GM12878 (cell line): ENCODE data around the gene COL4A3. TPM values are rescaled to one million over a fixed set of nuclear protein-coding genes. Genes with fewer than 3 reads are reported as not detected.
A peak's percentile ranks its signal among the peaks of the same experiment; 100 is the strongest.

Experiments used
- ATAC-seq: fragments of 200-7000 bp; cut with Tn5 transposase; 3 replicates; pipeline ENCODE4 v1.9.1; 2020; ENCODE audit warnings: mild to moderate bottlenecking, moderate library complexity
- BruUV-seq: library from RNA; stranded (reverse); fragments of 400-500 nt; replicated peaks from 2 replicates; lab custom pipeline; 2021; lab: Mats Ljungman, UMichigan
- CTCF ChIA-PET: fragments of 300-600 bp; sonication (Branson Sonifier 250); formaldehyde crosslinking; extraction: SDS; loops from one replicate; lab custom pipeline; 2021; ENCODE audit warnings: inconsistent platforms; lab: Yijun Ruan, JAX
- POLR2A ChIA-PET: fragments of 350-600 bp; formaldehyde crosslinking; extraction: SDS; loops from one replicate; lab custom pipeline; 2021; ENCODE audit warnings: inconsistent platforms; lab: Charles Lee
- RAD21 ChIA-PET: fragments of 300-600 bp; sonication (Branson Sonifier 250); formaldehyde crosslinking; loops from one replicate; lab custom pipeline; 2023; ENCODE audit warnings: antibody characterized with exemption; ENCODE audit not compliant: unreplicated experiment; lab: Charles Lee
- SMC1A ChIA-PET: fragments of 300-600 bp; sonication (Branson Sonifier 250); formaldehyde crosslinking; loops from one replicate; lab custom pipeline; 2023; ENCODE audit not compliant: unreplicated experiment, uncharacterized antibody; lab: Charles Lee
- DNase-seq: peaks from one replicate; pipeline ENCODE4 v3.0.0-alpha.2; 2011; ENCODE audit warnings: low read depth, low spot score
- FAIRE-seq: peaks from 3 replicates; lab custom pipeline; 2011; peaks lifted over from hg19 to GRCh38; lab: Jason Lieb, UNC
- H2AFZ ChIP-seq: 2 replicates; pipeline ENCODE4 v1.6.0; 2011; ENCODE audit warnings: low read depth, low read length, control low read depth; ENCODE audit not compliant: control insufficient read depth
- H3K27ac ChIP-seq: 2 replicates; pipeline ENCODE4 v1.5.1; 2011; ENCODE audit warnings: control low read depth; ENCODE audit not compliant: control insufficient read depth, insufficient read depth
- H3K27me3 ChIP-seq, 2 experiments: replicated peaks in 1 of 2; 2 replicates each; pipeline versions ENCODE4 v1.6.0 to v1.6.1; 2011; ENCODE audit warnings: low read length in 1 of 2; ENCODE audit not compliant: control insufficient read depth in 2 of 2, insufficient read depth in 2 of 2
- H3K36me3 ChIP-seq, 2 experiments: 2 replicates each; pipeline ENCODE4 v1.5.1; 2011; ENCODE audit warnings: low read length in 1 of 2; ENCODE audit not compliant: control insufficient read depth in 2 of 2, insufficient read depth in 2 of 2
- H3K4me1 ChIP-seq: 2 replicates; pipeline ENCODE4 v1.6.1; 2011; ENCODE audit warnings: mild to moderate bottlenecking, low read length, moderate library complexity, mixed read lengths; ENCODE audit not compliant: control insufficient read depth, insufficient read depth
- H3K4me2 ChIP-seq: 2 replicates; pipeline ENCODE4 v1.6.0; 2011; ENCODE audit warnings: control low read depth; ENCODE audit not compliant: control insufficient read depth, insufficient read depth
- H3K4me3 ChIP-seq: fragments of 200-600 bp; sonication (generic); 2 replicates; pipeline ENCODE4 v1.5.1; 2016
- H3K79me2 ChIP-seq: 2 replicates; pipeline ENCODE4 v1.6.0; 2011; ENCODE audit warnings: low read length; ENCODE audit not compliant: control insufficient read depth, insufficient read depth
- H3K9ac ChIP-seq: 2 replicates; pipeline ENCODE4 v1.8.0; 2011; ENCODE audit warnings: low read length, control low read depth, mixed read lengths; ENCODE audit not compliant: control insufficient read depth, insufficient read depth
- H3K9me3 ChIP-seq: replicated peaks from 3 replicates; pipeline ENCODE4 v1.5.1; 2011; ENCODE audit warnings: mild to moderate bottlenecking, low read length; ENCODE audit not compliant: control insufficient read depth, insufficient read depth
- H4K20me1 ChIP-seq: 2 replicates; pipeline ENCODE4 v1.6.0; 2011; ENCODE audit not compliant: control insufficient read depth, insufficient read depth
- BCLAF1 ChIP-seq: fragments of 450-650 bp; IDR thresholded peaks from 2 replicates; pipeline ENCODE4 v1.6.1; 2017; ENCODE audit warnings: antibody characterized with exemption, mild to moderate bottlenecking, moderate library complexity
- BMI1 ChIP-seq: fragments of 450-650 bp; IDR thresholded peaks from 2 replicates; pipeline ENCODE4 v1.6.1; 2016; ENCODE audit warnings: mild to moderate bottlenecking, moderate library complexity, borderline replicate concordance
- CBFB ChIP-seq: IDR thresholded peaks from 2 replicates; pipeline ENCODE4 v1.6.1; 2016; ENCODE audit warnings: antibody characterized with exemption, low read depth
- FOXK2 ChIP-seq: fragments of 450-650 bp; IDR thresholded peaks from 2 replicates; pipeline ENCODE4 v1.6.1; 2017; ENCODE audit warnings: mild to moderate bottlenecking, moderate library complexity
- KLF5 ChIP-seq: fragments of 450-650 bp; IDR thresholded peaks from 2 replicates; pipeline ENCODE4 v1.6.1; 2014; ENCODE audit warnings: mild to moderate bottlenecking; ENCODE audit not compliant: partially characterized antibody
- MTA2 ChIP-seq: fragments of 450-650 bp; IDR thresholded peaks from 2 replicates; pipeline ENCODE4 v1.6.1; 2016; ENCODE audit warnings: low read depth, mild to moderate bottlenecking, moderate library complexity
- RELB ChIP-seq: fragments of 450-650 bp; IDR thresholded peaks from 2 replicates; pipeline ENCODE4 v1.6.1; 2017; ENCODE audit warnings: low read depth, mild to moderate bottlenecking, moderate library complexity
- SMAD1 ChIP-seq: fragments of 450-650 bp; IDR thresholded peaks from 2 replicates; pipeline ENCODE4 v1.6.1; 2018; ENCODE audit warnings: mild to moderate bottlenecking, low read depth; ENCODE audit not compliant: partially characterized antibody
- SPI1 ChIP-seq: IDR thresholded peaks from 2 replicates; pipeline ENCODE4 v1.6.1; 2011; ENCODE audit warnings: low read depth, mild to moderate bottlenecking, low read length, moderate library complexity, borderline replicate concordance; ENCODE audit not compliant: insufficient read depth
- ZNF622 ChIP-seq: fragments of 450-650 bp; IDR thresholded peaks from 2 replicates; pipeline ENCODE4 v1.6.1; 2017; ENCODE audit warnings: mild to moderate bottlenecking, inconsistent platforms
- WGBS: methylation state at CpG from one replicate; pipeline ENCODE4 v1.1.6; 2016; ENCODE audit warnings: low lambda C conversion rate; ENCODE audit not compliant: insufficient replicate concordance, insufficient coverage; ENCODE audit errors: missing lambda C conversion rate; 5-methylcytosine and 5-hydroxymethylcytosine counted together
- in situ Hi-C: fragments of 300-500 bp; cut with MboI; formaldehyde crosslinking; loops from 9 replicates; pipeline ENCODE4 v1.14.3; 2018; ENCODE audit warnings: mixed read lengths
- intact Hi-C: fragments of 100-400 bp; cut with micrococcal nuclease; formaldehyde crosslinking; loops from one replicate; pipeline ENCODE4 v1.14.2; 2022; ENCODE audit not compliant: unreplicated experiment
- polyA plus RNA-seq, 11 experiments: library from polyadenylated mRNA; depleted of rRNA in 4 of 11; unstranded in 6 of 11; stranded (reverse) in 5 of 11; fragments of >200 nt; fragmentation: Nextera tagmentation in 4 of 11; fragmentation: Illumina TruSeq in 1 of 11; extraction: Ambion mirVana in 4 of 11; extraction: Trizol in 1 of 11; gene quantifications; 1 replicate in 1 of 11; 2 replicates in 10 of 11; pipeline versions ENCODE4 v1.2.1 to v1.2.3, GENCODE V29; 2011 to 2016; ENCODE audit warnings: inconsistent platforms in 2 of 11, missing spikeins in 2 of 11, low read depth in 1 of 11
- total RNA-seq, 4 experiments: library from RNA; depleted of rRNA in 3 of 4; stranded (reverse); fragments of >200 nt in 3 of 4; fragmentation: Illumina TruSeq in 1 of 4; extraction: Trizol in 1 of 4; gene quantifications; 2 replicates each; pipeline versions ENCODE4 v1.2.1 to v1.2.3, GENCODE V29; 2013 to 2021

The COL4A3 gene
- total and polyA plus RNA-seq, 10 of the 15 experiments (the other 5 are each of a cell fraction or from before 2014, with no cell fraction given), result 0.34 to 10.5 (median 3.8) TPM

- no peak overlapping the region for H3K4me2 ChIP-seq
- no peaks in the 10 kb centered on the region for H3K36me3 ChIP-seq
- ChIA-PET CTCF (no interaction called here), POLR2A (interaction anchor here (0.5 kb wide), 1 partner anchor 354 kb away, joined by 3 read pairs; no protein-coding TSS in a partner anchor), SMC1A (no interaction called here), RAD21 (no interaction called here)
- intact Hi-C loops, result no loop called here
- ATAC-seq (no peak), DNase-seq (no peak), FAIRE-seq (no peak)
- H3K27me3 ChIP-seq, result no peaks in the 10 kb centered on the region
- no TSS peak for BruUV-seq
- no peak overlapping the region for H3K9ac ChIP-seq
- H3K4me3 ChIP-seq, result no peak overlapping the region
- H4K20me1 ChIP-seq, result no peaks in the 10 kb centered on the region
- TF ChIP-seq MTA2 (no peak), SPI1 (peak; percentile 56)
- peaks cover 2% of the 10 kb centered on the region for H3K9me3 ChIP-seq
- WGBS, result 95% methylated on average over 2 of the region's 2 CpGs
- no peaks in the 10 kb centered on the region for H3K4me1 ChIP-seq
- H2AFZ ChIP-seq, result no peak overlapping the region
- no peak overlapping the region for H3K27ac ChIP-seq
- in situ Hi-C loops, result no loop called here
- no peaks in the 10 kb centered on the region for H3K79me2 ChIP-seq
Measured at GRCh38 chr2:227152093-227152766, 12.2 kb upstream of the COL4A3 start.

GRCh38 chr2:227153307-227153706 is 11.1 kb upstream of the COL4A3 start:
- H3K9me3 ChIP-seq, result peaks cover 2% of the 10 kb centered on the region
- ChIA-PET CTCF (no interaction called here), POLR2A (no interaction called here), SMC1A (no interaction called here), RAD21 (no interaction called here)
- H3K9ac ChIP-seq, result no peak overlapping the region
- H3K27me3 ChIP-seq, result no peaks in the 10 kb centered on the region
- H2AFZ ChIP-seq, result no peak overlapping the region
- no peak overlapping the region for H3K27ac ChIP-seq
- no peaks in the 10 kb centered on the region for H4K20me1 ChIP-seq
- WGBS, result 93% methylated on average over 4 of the region's 4 CpGs
- no peaks in the 10 kb centered on the region for H3K36me3 ChIP-seq
- no peak overlapping the region for H3K4me3 ChIP-seq
- H3K79me2 ChIP-seq, result no peaks in the 10 kb centered on the region
- in situ Hi-C loops, result no loop called here
- ATAC-seq (no peak), DNase-seq (no peak), FAIRE-seq (no peak)
- H3K4me2 ChIP-seq, result no peak overlapping the region
- BruUV-seq, result no TSS peak
- H3K4me1 ChIP-seq, result no peaks in the 10 kb centered on the region
- intact Hi-C loops, result no loop called here
- TF ChIP-seq BMI1 (no peak), BCLAF1 (no peak), ZNF622 (no peak), CBFB (no peak), RELB (no peak), FOXK2 (no peak), SMAD1 (no peak), KLF5 (no peak)
